Upper lobe of left lung (tissue), 6 donors: ENCODE data around the gene EIPR1. TPM values are rescaled to one million over a fixed set of nuclear protein-coding genes. Genes with fewer than 3 reads are reported as not detected.

Source experiments
- ATAC-seq, 2 donors: fragments of 200-7000 bp; cut with Tn5 transposase; one replicate each; pipeline ENCODE4 v1.9.1; 2022; ENCODE audit warnings: mild to moderate bottlenecking in 2 of 2, moderate library complexity in 2 of 2; ENCODE audit not compliant: low FRiP score in 2 of 2
- DNase-seq, 2 donors: peaks; one replicate each; pipeline ENCODE4 v3.0.0-alpha.2; 2019 to 2020
- H3K27ac ChIP-seq, 4 donors: fragments of 200-600 bp; sonication (generic); one replicate each; pipeline ENCODE4 v1.5.1; 2016 to 2019
- H3K27me3 ChIP-seq, 4 donors: fragments of 200-600 bp; sonication (generic); one replicate each; pipeline ENCODE4 v1.5.1; 2017 to 2019
- H3K36me3 ChIP-seq, 4 donors: fragments of 200-600 bp; sonication (generic); one replicate each; pipeline ENCODE4 v1.5.1; 2016 to 2019
- H3K4me1 ChIP-seq, 4 donors: fragments of 200-600 bp; sonication (generic); one replicate each; pipeline ENCODE4 v1.5.1; 2018 to 2019
- H3K4me3 ChIP-seq, 4 donors: fragments of 200-600 bp; sonication (generic); one replicate each; pipeline ENCODE4 v1.5.1; 2017 to 2019; ENCODE audit warnings: mild to moderate bottlenecking in 2 of 4, moderate library complexity in 1 of 4
- H3K9me3 ChIP-seq, 4 donors: fragments of 200-600 bp; sonication (generic); one replicate each; pipeline ENCODE4 v1.5.1; 2018 to 2019
- EP300 ChIP-seq, 4 donors: sonication (generic); formaldehyde crosslinking; IDR thresholded peaks; one replicate each; pipeline ENCODE4 v1.5.1; 2017; ENCODE audit warnings: antibody characterized with exemption in 4 of 4, control low read depth in 2 of 4
- POLR2A ChIP-seq, 4 donors: fragments of 450-650 bp; IDR thresholded peaks; one replicate each; pipeline ENCODE4 v1.5.1; 2016 to 2017; ENCODE audit warnings: antibody characterized with exemption in 4 of 4, mild to moderate bottlenecking in 2 of 4
- POLR2AphosphoS5 ChIP-seq, 2 donors: sonication (generic); formaldehyde crosslinking; IDR thresholded peaks; one replicate each; pipeline ENCODE4 v1.5.1; 2017; ENCODE audit warnings: antibody characterized with exemption in 2 of 2
- WGBS, 2 donors: methylation state at CpG; one replicate each; pipeline ENCODE4 v1.1.5; 2017 to 2018; 5-methylcytosine and 5-hydroxymethylcytosine counted together
- total RNA-seq, 6 donors: library from RNA; depleted of rRNA in 4 of 6; stranded (reverse); fragments of >200 nt in 4 of 6; gene quantifications; one replicate each; pipeline versions ENCODE4 v1.1.0 to v1.2.1, GENCODE V29; 2016 to 2021
- TF ChIP-seq, protein P1 (sequence below), 6 experiments: fragments of 450-650 bp in 4 of 6; fragments of 200-600 bp in 2 of 6; sonication (generic) in 2 of 6; IDR thresholded peaks; one replicate each; pipeline ENCODE4 v1.5.1; 2016 to 2019; ENCODE audit warnings: antibody characterized with exemption in 6 of 6
- donor health status: DM: no; HTN: no; CAD: no; lungs with moderate emphysema.
- donor health status: DM: no; HTN: yes; CAD: no; lungs with severe emphysema.

Gene EIPR1
- total RNA-seq, 6 donors from 2014 or later, result 17.6 to 39.8 (median 23.6) TPM

DNA sequence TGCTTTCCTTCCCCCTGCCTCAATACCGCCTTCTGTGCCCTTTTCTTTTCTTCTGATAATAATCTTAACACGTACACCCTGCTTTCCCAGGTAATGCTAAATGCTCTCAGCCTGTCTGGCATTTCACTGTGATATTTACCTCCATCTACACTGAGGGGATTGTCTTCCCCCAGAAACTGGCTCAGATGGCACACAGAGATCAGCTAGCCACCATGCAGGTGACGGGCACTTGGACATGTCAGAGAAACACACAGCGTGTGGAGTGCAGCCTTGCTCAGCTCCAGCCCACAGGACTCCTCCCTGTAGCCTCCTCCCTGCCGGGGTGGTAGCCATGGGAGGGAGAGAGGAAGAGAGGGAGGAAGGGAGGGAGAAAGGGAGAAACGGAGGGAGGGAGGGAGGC lies 131.2 kb downstream of the EIPR1 start:
- peaks cover 0 to 4% (median 0%) of the 10 kb centered on the region in 4 donors for H3K4me1 ChIP-seq
- H3K9me3 ChIP-seq, result peaks cover 3 to 21% (median 12%) of the 10 kb centered on the region in 4 donors
- no peaks in the 10 kb centered on the region for H3K27me3 ChIP-seq
- no peak for ATAC-seq
- WGBS, 2 donors, result 72 to 74% methylated on average over 5 of the region's 6 CpGs
- no peak overlapping the region for H3K4me3 ChIP-seq
- H3K27ac ChIP-seq, result no peak overlapping the region
- TF ChIP-seq POLR2A (IDR thresholded peaks at IDR 0.05) (no peak), POLR2AphosphoS5 (IDR thresholded peaks at IDR 0.05) (no peak), EP300 (IDR thresholded peaks at IDR 0.05) (no peak)
- TF ChIP-seq, protein P1, sequence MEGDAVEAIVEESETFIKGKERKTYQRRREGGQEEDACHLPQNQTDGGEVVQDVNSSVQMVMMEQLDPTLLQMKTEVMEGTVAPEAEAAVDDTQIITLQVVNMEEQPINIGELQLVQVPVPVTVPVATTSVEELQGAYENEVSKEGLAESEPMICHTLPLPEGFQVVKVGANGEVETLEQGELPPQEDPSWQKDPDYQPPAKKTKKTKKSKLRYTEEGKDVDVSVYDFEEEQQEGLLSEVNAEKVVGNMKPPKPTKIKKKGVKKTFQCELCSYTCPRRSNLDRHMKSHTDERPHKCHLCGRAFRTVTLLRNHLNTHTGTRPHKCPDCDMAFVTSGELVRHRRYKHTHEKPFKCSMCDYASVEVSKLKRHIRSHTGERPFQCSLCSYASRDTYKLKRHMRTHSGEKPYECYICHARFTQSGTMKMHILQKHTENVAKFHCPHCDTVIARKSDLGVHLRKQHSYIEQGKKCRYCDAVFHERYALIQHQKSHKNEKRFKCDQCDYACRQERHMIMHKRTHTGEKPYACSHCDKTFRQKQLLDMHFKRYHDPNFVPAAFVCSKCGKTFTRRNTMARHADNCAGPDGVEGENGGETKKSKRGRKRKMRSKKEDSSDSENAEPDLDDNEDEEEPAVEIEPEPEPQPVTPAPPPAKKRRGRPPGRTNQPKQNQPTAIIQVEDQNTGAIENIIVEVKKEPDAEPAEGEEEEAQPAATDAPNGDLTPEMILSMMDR (IDR thresholded peaks at IDR 0.05), result no peak
- no peak for DNase-seq
- H3K36me3 ChIP-seq, result no peaks in the 10 kb centered on the region

DNA sequence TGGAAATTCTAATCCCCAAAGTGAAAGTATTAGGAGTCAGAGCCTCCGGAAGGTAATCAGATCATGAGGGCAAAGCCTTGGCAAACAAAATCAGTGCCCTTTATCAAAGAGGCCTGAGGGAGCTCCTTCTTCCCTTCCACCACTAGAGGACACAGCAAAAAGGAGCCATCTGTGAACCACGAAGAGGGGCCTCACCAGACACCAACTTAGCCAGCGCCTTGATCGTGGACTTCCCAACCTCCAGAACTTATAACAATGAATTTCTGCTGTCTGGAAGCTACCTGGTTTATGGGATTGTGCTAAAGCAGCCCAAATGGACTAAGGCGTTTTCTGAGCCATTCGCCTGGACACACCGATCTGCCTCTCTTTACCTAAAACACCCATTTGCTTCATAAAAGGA lies 133.1 kb downstream of the EIPR1 start:
- Histone ChIP-seq H3K4me3 (no peak overlapping the region), H3K27ac (no peak overlapping the region), H3K4me1 (peaks cover 0 to 4% (median 0%) of the 10 kb centered on the region in 4 donors), H3K27me3 (no peaks in the 10 kb centered on the region), H3K36me3 (no peaks in the 10 kb centered on the region), H3K9me3 (peaks cover under 1 to 10% (median 6%) of the 10 kb centered on the region in 4 donors)
- DNase-seq (no peak), ATAC-seq (no peak)
- WGBS, 2 donors, result 95 to 97% methylated on average over 7 of the region's 7 CpGs
- TF ChIP-seq POLR2A (IDR thresholded peaks at IDR 0.05) (no peak), EP300 (IDR thresholded peaks at IDR 0.05) (no peak), POLR2AphosphoS5 (IDR thresholded peaks at IDR 0.05) (no peak)
- TF ChIP-seq, protein P1 (IDR thresholded peaks at IDR 0.05), result no peak

DNA sequence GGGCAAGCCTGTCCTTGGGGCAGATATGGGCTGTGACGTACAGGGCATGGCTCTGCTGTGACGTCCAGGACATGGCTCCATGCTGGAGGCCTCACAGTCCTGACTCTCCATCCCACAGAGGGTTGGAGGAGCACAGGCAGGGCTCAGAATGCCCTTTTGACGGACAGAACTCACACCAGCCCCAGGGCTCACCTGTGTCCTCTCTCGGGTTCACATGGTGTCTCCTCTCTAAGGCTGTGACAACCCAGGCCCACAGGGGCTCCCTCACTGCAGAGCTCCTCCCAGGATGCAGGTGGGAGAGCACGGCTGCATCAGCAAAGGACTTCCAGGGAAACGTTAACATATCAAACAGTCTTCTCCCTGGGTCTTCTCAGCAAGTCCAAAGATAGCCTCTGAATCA lies 133.8 kb downstream of the EIPR1 start:
- H3K27ac ChIP-seq, result no peak overlapping the region
- TF ChIP-seq POLR2AphosphoS5 (IDR thresholded peaks at IDR 0.05) (no peak), POLR2A (IDR thresholded peaks at IDR 0.05) (no peak), EP300 (IDR thresholded peaks at IDR 0.05) (no peak)
- TF ChIP-seq, protein P1 (IDR thresholded peaks at IDR 0.05), result no peak
- WGBS, 2 donors, result 88 to 100% methylated on average over 3 to 6 of the region's 6 CpGs
- no peaks in the 10 kb centered on the region for H3K36me3 ChIP-seq
- H3K4me3 ChIP-seq, result no peak overlapping the region
- DNase-seq (no peak), ATAC-seq (peak in 1 of 2 donors; percentile 19)
- peaks cover 0 to 5% (median under 1%) of the 10 kb centered on the region in 4 donors for H3K9me3 ChIP-seq
- H3K4me1 ChIP-seq, result peaks cover 0 to 4% (median 0%) of the 10 kb centered on the region in 4 donors
- no peaks in the 10 kb centered on the region for H3K27me3 ChIP-seq

DNA sequence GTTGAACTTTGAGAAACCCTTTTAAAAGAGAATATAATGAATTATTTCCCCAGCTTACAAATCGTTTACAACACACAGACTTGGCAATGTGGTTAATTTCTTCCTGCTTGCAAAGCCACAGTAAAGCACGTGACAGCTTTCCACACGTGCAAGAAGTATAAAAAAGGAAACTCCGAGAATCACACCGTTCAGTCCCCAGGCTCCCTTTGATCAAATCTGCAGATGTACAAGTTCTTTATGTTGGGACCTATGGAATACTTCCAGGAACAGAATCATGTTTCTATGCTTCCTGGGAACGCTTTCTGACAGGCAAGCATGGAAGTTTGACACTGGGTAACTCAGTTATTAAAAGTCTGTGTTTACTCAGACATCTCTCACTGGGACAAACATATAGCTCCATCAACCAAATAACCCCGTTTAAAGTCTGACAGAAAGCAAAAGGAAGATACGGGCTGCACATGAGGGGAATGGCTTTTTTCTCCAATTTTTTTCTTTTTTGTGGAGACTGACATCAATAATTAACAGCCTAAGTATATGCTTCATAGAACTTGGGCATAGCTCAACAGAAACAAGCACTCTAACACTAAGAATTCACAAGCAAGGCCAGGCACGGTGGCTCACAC lies 134.8 kb downstream of the EIPR1 start:
- WGBS, 2 donors, result 46 to 51% methylated on average over 9 of the region's 9 CpGs
- TF ChIP-seq POLR2AphosphoS5 (IDR thresholded peaks at IDR 0.05), result no peak
- TF ChIP-seq, protein P1 (IDR thresholded peaks at IDR 0.05), result no peak
- TF ChIP-seq POLR2A (IDR thresholded peaks at IDR 0.05), result no peak
- TF ChIP-seq EP300 (IDR thresholded peaks at IDR 0.05), result no peak
- DNase-seq (no peak), ATAC-seq (no peak)
- Histone ChIP-seq H3K27ac (no peak overlapping the region), H3K4me3 (no peak overlapping the region), H3K4me1 (peaks cover 0 to 4% (median 0%) of the 10 kb centered on the region in 4 donors), H3K36me3 (no peaks in the 10 kb centered on the region), H3K27me3 (no peaks in the 10 kb centered on the region), H3K9me3 (no peaks in the 10 kb centered on the region)
